NCI-H524 treated with DMSO at 0.1 percent for 48 hours (cell line): ENCODE results near the gene NOA1.
"Not testable (repeated sequence)": the region's sequence is repeated elsewhere in the genome, so short reads cannot be mapped to it uniquely, and the experiment has no call there.

Source experiments
- DNase-seq: peaks from one replicate; lab custom pipeline; 2025; lab: John Stamatoyannopoulos, UW

Gene NOA1

GRCh38 chr4:56958111-56958517 lies 19.3 kb downstream of the NOA1 start:
- DNase-seq, result no peak

GRCh38 chr4:56953680-56954520 lies 23.5 kb downstream of the NOA1 start:
- no peak for DNase-seq

- DNase-seq, result no peak
These were observed 36.0 kb downstream of the NOA1 start for GRCh38 chr4:56941403-56941802.

- no peak for DNase-seq
These were observed 36.4 kb downstream of the NOA1 start for GRCh38 chr4:56940971-56941370.

DNA sequence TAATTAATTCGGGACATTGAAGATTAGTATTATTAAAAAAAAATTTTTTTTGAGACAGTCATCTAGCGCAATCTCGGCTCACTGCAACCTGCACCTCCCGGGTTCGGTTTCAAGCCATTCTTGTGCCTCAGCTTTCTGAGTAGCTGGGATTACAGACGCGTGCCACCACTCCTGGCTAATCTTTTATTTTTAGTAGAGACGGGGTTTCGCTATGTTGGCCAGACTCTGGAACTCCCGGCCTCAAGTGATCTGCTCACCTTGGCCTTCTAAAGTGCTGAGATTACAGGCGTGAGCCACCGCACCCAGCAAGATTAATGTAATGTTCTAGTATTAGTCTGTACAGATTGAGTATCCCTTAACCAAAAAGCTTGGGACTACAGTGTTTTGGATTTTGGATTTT lies 37.0 kb downstream of the NOA1 start:
- DNase-seq, result no peak

- not testable (repeated sequence) for DNase-seq
These were observed 37.6 kb downstream of the NOA1 start for GRCh38 chr4:56939826-56940225.

DNA sequence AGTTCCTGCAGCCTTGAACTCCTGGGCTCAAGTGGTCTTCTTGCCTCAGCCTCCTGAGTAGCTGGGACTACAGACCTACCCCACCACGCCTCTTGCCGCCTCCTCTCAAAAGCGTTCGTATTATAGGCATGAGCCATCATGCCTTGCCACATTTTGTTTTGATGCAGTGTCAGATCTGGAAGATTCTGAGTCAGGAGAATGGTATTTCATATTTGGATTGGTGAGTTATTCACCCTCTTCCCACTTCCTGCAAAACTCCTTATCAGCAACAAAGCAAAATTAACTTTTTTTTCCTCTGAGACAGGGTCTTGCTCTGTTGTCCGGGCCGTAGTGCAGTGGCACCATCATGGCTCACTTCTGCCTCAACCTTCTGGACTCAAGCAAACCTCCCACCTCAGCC lies 40.1 kb downstream of the NOA1 start:
- DNase-seq, result no peak

- DNase-seq, result no peak
These were observed 45.5 kb downstream of the NOA1 start for GRCh38 chr4:56931924-56932323.

GRCh38 chr4:56930638-56931037 lies 46.8 kb downstream of the NOA1 start:
- DNase-seq, result no peak

DNA sequence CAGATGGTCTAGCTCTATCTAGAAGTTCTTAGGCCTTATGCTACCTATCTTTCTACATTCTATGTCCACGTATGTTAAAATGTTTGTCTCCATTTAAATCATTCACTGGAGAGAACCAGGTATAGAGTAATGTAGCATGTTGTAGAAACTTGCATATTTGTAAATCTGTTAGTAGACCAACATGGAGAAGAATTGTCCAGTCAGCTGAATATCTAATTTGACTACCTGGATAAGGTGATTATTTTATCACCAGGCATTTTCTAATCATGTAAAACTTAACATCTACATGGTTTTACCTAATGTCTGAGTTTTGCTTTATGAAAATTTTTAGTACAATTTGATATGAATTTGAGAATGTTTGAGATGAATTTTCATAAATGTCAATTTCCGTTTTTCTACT lies 50.2 kb downstream of the NOA1 start:
- no peak for DNase-seq

- DNase-seq, result not testable (repeated sequence)
These were observed 62.4 kb downstream of the NOA1 start for GRCh38 chr4:56914977-56915376.

DNA sequence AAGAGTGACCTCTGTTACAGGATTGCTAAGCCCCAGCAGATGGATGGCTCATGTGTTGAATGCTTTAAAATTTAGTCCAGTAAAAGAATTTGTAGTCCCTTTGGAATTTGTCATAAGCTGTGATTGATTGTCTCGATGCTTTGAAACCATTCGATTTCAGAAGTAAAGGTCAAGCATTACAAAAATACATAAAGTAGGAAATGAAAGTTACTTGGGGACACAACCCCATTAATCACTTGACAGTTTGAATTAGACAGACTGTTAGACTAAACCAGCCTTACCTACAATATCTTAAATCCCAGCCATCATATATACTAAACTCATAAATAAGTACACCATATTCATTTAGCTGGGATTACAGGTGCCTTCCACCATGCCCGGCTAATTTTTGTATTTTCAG lies 63.1 kb downstream of the NOA1 start:
- no peak for DNase-seq
